Nephron progenitor cell (in vitro differentiated cells): ENCODE measurements around the gene FSIP2.

Experiments used
- DNase-seq: peaks from one replicate; pipeline ENCODE4 v3.0.0; 2021
- H3K27ac Mint-ChIP-seq: 2 replicates; pipeline ENCODE4 v1.8.0; 2021; ENCODE audit warnings: mild to moderate bottlenecking, moderate library complexity, mixed read lengths
- H3K27me3 Mint-ChIP-seq: 2 replicates; pipeline ENCODE4 v1.8.0; 2021; ENCODE audit warnings: mild to moderate bottlenecking, low read depth, mixed read lengths; ENCODE audit not compliant: poor library complexity
- H3K36me3 Mint-ChIP-seq: 2 replicates; pipeline ENCODE4 v1.8.0; 2021; ENCODE audit warnings: low read depth, mixed read lengths
- H3K4me1 Mint-ChIP-seq: 2 replicates; pipeline ENCODE4 v1.8.0; 2021; ENCODE audit warnings: mixed read lengths
- H3K4me3 Mint-ChIP-seq: 2 replicates; pipeline ENCODE4 v1.8.0; 2021; ENCODE audit warnings: mild to moderate bottlenecking, moderate library complexity, mixed read lengths
- H3K9me3 Mint-ChIP-seq: 2 replicates; pipeline ENCODE4 v1.8.0; 2021; ENCODE audit warnings: mild to moderate bottlenecking, moderate library complexity, mixed read lengths
- CTCF ChIP-seq: fragments of 200-600 bp; sonication (generic); IDR thresholded peaks from 2 replicates; pipeline ENCODE4 v1.5.0; 2021; ENCODE audit warnings: antibody characterized with exemption

Gene FSIP2

GRCh38 chr2:185734658-185735057, 3.9 kb upstream of the FSIP2 start:
- Mint-ChIP-seq H3K9me3 (peaks cover 9% of the 10 kb centered on the region), H3K36me3 (peaks cover 26% of the 10 kb centered on the region), H3K27me3 (peaks cover 6% of the 10 kb centered on the region), H3K27ac (no peak overlapping the region), H3K4me3 (no peak overlapping the region), H3K4me1 (peaks cover 23% of the 10 kb centered on the region)
- DNase-seq = no peak
- no peak for TF ChIP-seq CTCF

GRCh38 chr2:185736210-185736609, 2.4 kb upstream of the FSIP2 start:
- Mint-ChIP-seq H3K27ac (no peak overlapping the region), H3K9me3 (peaks cover 9% of the 10 kb centered on the region), H3K36me3 (peaks cover 26% of the 10 kb centered on the region), H3K27me3 (peaks cover 6% of the 10 kb centered on the region), H3K4me1 (peaks cover 23% of the 10 kb centered on the region), H3K4me3 (no peak overlapping the region)
- no peak for DNase-seq
- no peak for TF ChIP-seq CTCF

GRCh38 chr2:185745864-185746859, 7.6 kb downstream of the FSIP2 start:
- Mint-ChIP-seq H3K4me3 (no peak overlapping the region), H3K27me3 (no peaks in the 10 kb centered on the region), H3K27ac (peak overlapping the region; percentile 13), H3K4me1 (no peaks in the 10 kb centered on the region), H3K9me3 (no peaks in the 10 kb centered on the region), H3K36me3 (no peaks in the 10 kb centered on the region)
- no peak for DNase-seq
- TF ChIP-seq CTCF = no peak

GRCh38 chr2:185757356-185757755, 18.8 kb downstream of the FSIP2 start:
- H3K27ac Mint-ChIP-seq = no peak overlapping the region
- H3K27me3 Mint-ChIP-seq = no peaks in the 10 kb centered on the region
- peaks cover 4% of the 10 kb centered on the region for H3K36me3 Mint-ChIP-seq
- H3K4me3 Mint-ChIP-seq = no peak overlapping the region
- DNase-seq = no peak
- H3K4me1 Mint-ChIP-seq = no peaks in the 10 kb centered on the region
- no peak for TF ChIP-seq CTCF
- H3K9me3 Mint-ChIP-seq = no peaks in the 10 kb centered on the region

- H3K9me3 Mint-ChIP-seq = peaks cover 72% of the 10 kb centered on the region
- no peaks in the 10 kb centered on the region for H3K4me1 Mint-ChIP-seq
Observed at GRCh38 chr2:185771396-185771795, 32.8 kb downstream of the FSIP2 start.

More at GRCh38 chr2:185771396-185771795, 32.8 kb downstream of the FSIP2 start:
- peaks cover 73% of the 10 kb centered on the region for H3K36me3 Mint-ChIP-seq
- H3K27ac Mint-ChIP-seq = no peak overlapping the region
- no peak for TF ChIP-seq CTCF
- no peak for DNase-seq
- peaks cover 2% of the 10 kb centered on the region for H3K27me3 Mint-ChIP-seq
- no peak overlapping the region for H3K4me3 Mint-ChIP-seq
